A549 (cell line): ENCODE results near the gene KCNMA1. TPM values are rescaled to one million over a fixed set of nuclear protein-coding genes. Genes with fewer than 3 reads are reported as not detected.

Experiments used
- ATAC-seq, 2 experiments: fragments of 200-7000 bp in 1 of 2; fragments of >200 bp in 1 of 2; cut with Nextera tagmentation in 1 of 2; cut with Tn5 transposase in 1 of 2; 3 replicates each; pipeline versions ENCODE4 v1.8.0 to v1.9.1; 2018 to 2020; ENCODE audit warnings: mild to moderate bottlenecking in 1 of 2, moderate library complexity in 1 of 2
- CTCF ChIA-PET: fragments of 300-600 bp; sonication (Branson Sonifier 250); formaldehyde crosslinking; extraction: SDS; loops from one replicate; lab custom pipeline; 2021; ENCODE audit warnings: antibody characterized with exemption, inconsistent platforms; lab: Yijun Ruan, JAX
- POLR2A ChIA-PET: fragments of 350-600 bp; formaldehyde crosslinking; extraction: SDS; loops from one replicate; lab custom pipeline; 2021; ENCODE audit warnings: antibody characterized with exemption, inconsistent platforms; lab: Yijun Ruan, JAX
- DNase-seq, 2 experiments: peaks; one replicate each; pipeline versions ENCODE4 v3.0.0 to v3.0.0-alpha.2; 2011 to 2016; ENCODE audit warnings: low read depth in 1 of 2, low spot score in 1 of 2
- FAIRE-seq: peaks from 2 replicates; lab custom pipeline; 2011; peaks lifted over from hg19 to GRCh38; lab: Jason Lieb, UNC
- H3K27ac ChIP-seq, 2 experiments: fragments of >200 bp; sonication (Bioruptor Twin); formaldehyde crosslinking; 3 replicates each; pipeline ENCODE4 v1.5.1; 2016 to 2017
- H3K4me1 ChIP-seq: fragments of >200 bp; sonication (Bioruptor Twin); formaldehyde crosslinking; 3 replicates; pipeline ENCODE4 v1.6.1; 2016
- H3K4me2 ChIP-seq: fragments of >200 bp; sonication (Bioruptor Twin); formaldehyde crosslinking; 3 replicates; pipeline ENCODE4 v1.6.1; 2016
- H3K4me3 ChIP-seq: fragments of >200 bp; sonication (Bioruptor Twin); formaldehyde crosslinking; 3 replicates; pipeline ENCODE4 v1.5.1; 2016
- H3K9me3 ChIP-seq: fragments of >200 bp; sonication (Bioruptor Twin); formaldehyde crosslinking; 3 replicates; pipeline ENCODE4 v1.6.1; 2016
- BHLHE40 ChIP-seq: IDR thresholded peaks from 2 replicates; pipeline ENCODE4 v1.6.1; 2012; ENCODE audit warnings: low read depth, low read length, inconsistent platforms
- CEBPB ChIP-seq, 2 experiments: fragments of >200 bp in 1 of 2; sonication (Bioruptor Twin) in 1 of 2; formaldehyde crosslinking in 1 of 2; IDR thresholded peaks; 2 replicates each; pipeline ENCODE4 v1.6.1; 2012 to 2016
- CHD2 ChIP-seq: fragments of 150-350 bp; IDR thresholded peaks from 2 replicates; pipeline ENCODE4 v1.6.1; 2014; ENCODE audit warnings: low read length; ENCODE audit not compliant: partially characterized antibody
- CHD4 ChIP-seq: fragments of 200-600 bp; sonication (generic); IDR thresholded peaks from 2 replicates; pipeline ENCODE4 v1.6.1; 2016; ENCODE audit warnings: antibody characterized with exemption, mild to moderate bottlenecking, borderline replicate concordance
- EHF ChIP-seq: fragments of 250-450 bp; sonication (Bioruptor Pico); IDR thresholded peaks from 2 replicates; pipeline ENCODE4 v1.5.0; 2020; ENCODE audit warnings: mild to moderate bottlenecking
- FOSL2 ChIP-seq, 2 experiments: fragments of 450-650 bp in 1 of 2; fragments of >200 bp in 1 of 2; sonication (Bioruptor Twin) in 1 of 2; formaldehyde crosslinking; IDR thresholded peaks; 2 replicates each; pipeline versions ENCODE4 v1.5.0 to v1.6.1; 2016 to 2020; ENCODE audit warnings: mild to moderate bottlenecking in 1 of 2, moderate library complexity in 1 of 2
- HOXB13 ChIP-seq: fragments of 250-450 bp; sonication (Bioruptor Pico); IDR thresholded peaks from 2 replicates; pipeline ENCODE4 v1.5.0; 2020; ENCODE audit warnings: low read depth, mild to moderate bottlenecking, moderate library complexity
- JUN ChIP-seq, 2 experiments: fragments of >200 bp; sonication (Bioruptor Twin); formaldehyde crosslinking; IDR thresholded peaks; 2 replicates in 1 of 2; 3 replicates in 1 of 2; pipeline ENCODE4 v1.6.1; 2016 to 2017
- KDM1A ChIP-seq: fragments of 200-600 bp; sonication (generic); IDR thresholded peaks from 2 replicates; pipeline ENCODE4 v1.6.1; 2016; ENCODE audit warnings: low read depth, mild to moderate bottlenecking
- MAFK ChIP-seq: fragments of 450-650 bp; IDR thresholded peaks from 2 replicates; pipeline ENCODE4 v1.6.1; 2014; ENCODE audit not compliant: partially characterized antibody
- NFE2L2 ChIP-seq: fragments of 150-350 bp; conservative IDR thresholded peaks from 2 replicates; pipeline ENCODE4 v1.6.1; 2014; ENCODE audit warnings: low read length
- NR3C1 ChIP-seq: fragments of >200 bp; sonication (Bioruptor Twin); formaldehyde crosslinking; IDR thresholded peaks from 3 replicates; pipeline ENCODE4 v1.6.1; 2017
- RAD21 ChIP-seq, 2 experiments: fragments of >200 bp in 1 of 2; sonication (Bioruptor Twin) in 1 of 2; formaldehyde crosslinking in 1 of 2; IDR thresholded peaks in 1 of 2; conservative IDR thresholded peaks in 1 of 2; 2 replicates in 1 of 2; 3 replicates in 1 of 2; pipeline ENCODE4 v1.6.1; 2012 to 2018; ENCODE audit warnings: inconsistent platforms in 1 of 2
- RARB ChIP-seq: fragments of 250-450 bp; sonication (Bioruptor Pico); IDR thresholded peaks from 2 replicates; pipeline ENCODE4 v1.8.0; 2021; ENCODE audit warnings: mild to moderate bottlenecking, moderate library complexity
- RCOR1 ChIP-seq: fragments of 150-350 bp; IDR thresholded peaks from 2 replicates; pipeline ENCODE4 v1.6.1; 2014; ENCODE audit warnings: antibody characterized with exemption, low read length, low read depth
- SMC3 ChIP-seq: fragments of >200 bp; sonication (Bioruptor Twin); formaldehyde crosslinking; IDR thresholded peaks from 3 replicates; pipeline ENCODE4 v1.6.1; 2018; ENCODE audit warnings: inconsistent platforms
- TP53 ChIP-seq: fragments of 250-450 bp; sonication (Bioruptor Pico); IDR thresholded peaks from 2 replicates; pipeline ENCODE4 v1.5.0; 2021; ENCODE audit warnings: mild to moderate bottlenecking, moderate library complexity
- WGBS: methylation state at CpG from one replicate; pipeline ENCODE4 v1.1.6; 2017; ENCODE audit errors: missing lambda C conversion rate; 5-methylcytosine and 5-hydroxymethylcytosine counted together
- polyA plus RNA-seq, 4 experiments: library from polyadenylated mRNA; depleted of rRNA in 3 of 4; stranded (reverse); fragments of >200 nt; fragmentation: RNase III in 1 of 4; extraction: RNeasy Plus Mini Kit Qiagen cat#74134 plus additional on column Dnase treatment in 1 of 4; gene quantifications; 2 replicates in 3 of 4; 3 replicates in 1 of 4; pipeline ENCODE4 v1.2.3, GENCODE V29; 2011 to 2017
- TF ChIP-seq, protein P1 (sequence below): IDR thresholded peaks from 2 replicates; pipeline ENCODE4 v1.6.1; 2012
- TF ChIP-seq, protein P2 (sequence below): fragments of >200 bp; sonication (Bioruptor Twin); formaldehyde crosslinking; IDR thresholded peaks from 3 replicates; pipeline ENCODE4 v1.5.1; 2016
- TF ChIP-seq, protein P3 (sequence below): IDR thresholded peaks from 2 replicates; pipeline ENCODE4 v1.6.1; 2012; ENCODE audit warnings: low read depth, borderline replicate concordance

KCNMA1 gene
- polyA plus RNA-seq, 2 of the 4 experiments (the other 2 are of a cell fraction) = 14.9 to 30.6 TPM

DNA sequence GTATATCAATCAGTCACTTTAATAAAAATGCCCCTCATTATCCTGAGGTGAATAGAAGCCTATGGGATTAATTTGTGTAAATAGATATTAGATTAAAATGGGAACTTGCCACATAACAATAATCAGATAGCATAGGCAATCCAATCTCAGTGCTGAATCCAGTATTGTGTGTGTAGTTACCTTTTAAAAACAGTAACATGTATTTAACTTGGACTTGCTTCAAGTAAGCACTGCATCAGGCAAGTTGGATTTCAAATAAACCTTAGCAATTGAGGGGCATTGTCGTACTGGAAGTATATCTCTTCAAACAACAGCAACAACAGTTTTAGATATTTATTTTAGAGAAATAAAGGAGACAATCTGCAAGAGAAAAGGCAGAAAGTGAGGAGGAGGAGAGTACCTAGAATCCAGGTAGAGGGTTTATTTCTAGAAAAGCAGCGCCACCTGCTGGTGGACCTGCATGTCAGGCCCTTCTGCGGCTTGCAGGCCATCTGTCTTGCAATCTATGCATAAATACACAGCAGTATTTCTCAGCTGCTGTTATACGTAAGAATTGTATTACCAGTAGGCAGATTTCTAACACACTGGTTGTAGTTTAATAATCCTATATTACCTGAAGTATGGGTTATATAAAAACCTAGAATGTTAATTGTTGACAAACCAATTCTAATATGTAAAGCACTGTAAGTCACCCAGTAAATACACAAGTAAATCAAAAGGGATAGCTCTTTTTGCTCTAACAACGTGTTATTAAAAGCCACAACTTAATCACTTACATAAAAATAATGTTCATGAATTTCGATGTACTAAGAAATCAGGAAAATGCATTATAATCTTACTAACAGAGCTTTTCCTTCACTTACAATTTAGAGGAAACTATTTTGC lies 652.8 kb downstream of the KCNMA1 start:
- ATAC-seq = peak; percentile 87 to 94
- no peak overlapping the region for H3K27ac ChIP-seq
- TF ChIP-seq CHD2 (no peak), SMC3 (peak; percentile 77), RAD21 (conservative IDR thresholded peaks at IDR 0.05 in 1 of 2, IDR thresholded peaks at IDR 0.05 in 1 of 2) (peak; percentile 88), KDM1A (no peak), EHF (CRISPR knock-in tag) (no peak), CEBPB (IDR thresholded peaks at IDR 0.05) (no peak), BHLHE40 (no peak), NR3C1 (no peak), MAFK (no peak), CHD4 (no peak)
- TF ChIP-seq, protein P1, sequence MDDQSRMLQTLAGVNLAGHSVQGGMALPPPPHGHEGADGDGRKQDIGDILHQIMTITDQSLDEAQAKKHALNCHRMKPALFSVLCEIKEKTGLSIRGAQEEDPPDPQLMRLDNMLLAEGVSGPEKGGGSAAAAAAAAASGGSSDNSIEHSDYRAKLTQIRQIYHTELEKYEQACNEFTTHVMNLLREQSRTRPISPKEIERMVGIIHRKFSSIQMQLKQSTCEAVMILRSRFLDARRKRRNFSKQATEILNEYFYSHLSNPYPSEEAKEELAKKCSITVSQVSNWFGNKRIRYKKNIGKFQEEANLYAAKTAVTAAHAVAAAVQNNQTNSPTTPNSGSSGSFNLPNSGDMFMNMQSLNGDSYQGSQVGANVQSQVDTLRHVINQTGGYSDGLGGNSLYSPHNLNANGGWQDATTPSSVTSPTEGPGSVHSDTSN = no peak
- TF ChIP-seq, protein P2, sequence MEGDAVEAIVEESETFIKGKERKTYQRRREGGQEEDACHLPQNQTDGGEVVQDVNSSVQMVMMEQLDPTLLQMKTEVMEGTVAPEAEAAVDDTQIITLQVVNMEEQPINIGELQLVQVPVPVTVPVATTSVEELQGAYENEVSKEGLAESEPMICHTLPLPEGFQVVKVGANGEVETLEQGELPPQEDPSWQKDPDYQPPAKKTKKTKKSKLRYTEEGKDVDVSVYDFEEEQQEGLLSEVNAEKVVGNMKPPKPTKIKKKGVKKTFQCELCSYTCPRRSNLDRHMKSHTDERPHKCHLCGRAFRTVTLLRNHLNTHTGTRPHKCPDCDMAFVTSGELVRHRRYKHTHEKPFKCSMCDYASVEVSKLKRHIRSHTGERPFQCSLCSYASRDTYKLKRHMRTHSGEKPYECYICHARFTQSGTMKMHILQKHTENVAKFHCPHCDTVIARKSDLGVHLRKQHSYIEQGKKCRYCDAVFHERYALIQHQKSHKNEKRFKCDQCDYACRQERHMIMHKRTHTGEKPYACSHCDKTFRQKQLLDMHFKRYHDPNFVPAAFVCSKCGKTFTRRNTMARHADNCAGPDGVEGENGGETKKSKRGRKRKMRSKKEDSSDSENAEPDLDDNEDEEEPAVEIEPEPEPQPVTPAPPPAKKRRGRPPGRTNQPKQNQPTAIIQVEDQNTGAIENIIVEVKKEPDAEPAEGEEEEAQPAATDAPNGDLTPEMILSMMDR = peak; percentile 96
- TF ChIP-seq, protein P3, sequence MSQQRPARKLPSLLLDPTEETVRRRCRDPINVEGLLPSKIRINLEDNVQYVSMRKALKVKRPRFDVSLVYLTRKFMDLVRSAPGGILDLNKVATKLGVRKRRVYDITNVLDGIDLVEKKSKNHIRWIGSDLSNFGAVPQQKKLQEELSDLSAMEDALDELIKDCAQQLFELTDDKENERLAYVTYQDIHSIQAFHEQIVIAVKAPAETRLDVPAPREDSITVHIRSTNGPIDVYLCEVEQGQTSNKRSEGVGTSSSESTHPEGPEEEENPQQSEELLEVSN = no peak
- TF ChIP-seq, all 56 proteins: peak for 3
- Histone ChIP-seq H3K4me3 (no peak overlapping the region), H3K9me3 (no peaks in the 10 kb centered on the region), H3K4me2 (no peak overlapping the region), H3K4me1 (no peaks in the 10 kb centered on the region)
- no peak for FAIRE-seq
- POLR2A ChIA-PET = interaction anchor here (0.6 kb wide), 1 partner anchor 682 kb away, joined by 4 read pairs; no protein-coding TSS in a partner anchor
- WGBS = 1% methylated on average over 6 of the region's 6 CpGs
- CTCF ChIA-PET = interaction anchor here (0.5 to 2.2 kb wide), 21 partner anchors 8 to 1583 kb away, joined by 3 to 21 read pairs (median 4); no protein-coding TSS in a partner anchor
- peak; percentile 52 to 78 for DNase-seq

DNA sequence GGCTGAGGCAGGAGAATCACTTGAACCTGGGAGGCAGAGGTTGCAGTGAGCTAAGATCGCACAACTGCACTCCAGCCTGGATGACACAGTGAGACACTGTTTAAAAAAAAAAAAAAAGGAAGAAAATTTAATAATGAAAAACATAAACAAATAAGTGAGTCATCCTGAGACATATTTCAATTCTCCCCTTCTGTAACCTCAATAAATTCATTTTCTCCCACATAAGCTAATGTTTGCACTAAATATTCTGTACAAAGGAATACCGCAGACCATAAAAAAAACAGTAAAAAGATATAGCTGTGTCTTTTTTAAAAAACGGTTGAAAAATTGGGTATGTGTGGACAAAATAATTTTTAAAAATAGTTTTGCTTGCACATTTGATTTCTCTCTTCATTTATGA lies 654.0 kb downstream of the KCNMA1 start:
- TF ChIP-seq HOXB13 (CRISPR knock-in tag) = no peak
- no peak for TF ChIP-seq JUN (IDR thresholded peaks at IDR 0.05)
- TF ChIP-seq, protein P1 = no peak
- no peak for TF ChIP-seq NFE2L2
- no peak for TF ChIP-seq FOSL2 (IDR thresholded peaks at IDR 0.05)
- TF ChIP-seq FOSL2 (CRISPR knock-in tag; IDR thresholded peaks at IDR 0.05) = no peak
- TF ChIP-seq RARB (CRISPR knock-in tag) = no peak
- TF ChIP-seq TP53 (CRISPR knock-in tag) = no peak
- TF ChIP-seq, protein P3 = no peak
- no peak for TF ChIP-seq RCOR1
- TF ChIP-seq, all 56 proteins: peak for 0
- POLR2A ChIA-PET = interaction anchor here (0.7 kb wide), 1 partner anchor 1584 kb away, joined by 4 read pairs; no protein-coding TSS in a partner anchor
- no peaks in the 10 kb centered on the region for H3K4me1 ChIP-seq
- no peaks in the 10 kb centered on the region for H3K9me3 ChIP-seq
- ATAC-seq (no peak), DNase-seq (no peak), FAIRE-seq (no peak)
- no peak overlapping the region for H3K4me3 ChIP-seq
- CTCF ChIA-PET = interaction anchor here (0.7 to 1.8 kb wide), 11 partner anchors 9 to 1227 kb away, joined by 3 to 8 read pairs (median 4); no protein-coding TSS in a partner anchor
- 55% methylated on average over 3 of the region's 3 CpGs for WGBS
- no peak overlapping the region for H3K4me2 ChIP-seq
- no peak overlapping the region for H3K27ac ChIP-seq
